GM19452 (cell line): ENCODE data around the gene TMEM239.

Experiments used
- ATAC-seq: cut with Tn5 transposase; IDR thresholded peaks from one replicate; pipeline ENCODE4 v1.9.1; 2021; ENCODE audit not compliant: unreplicated experiment

Gene TMEM239

GRCh38 chr20:2846698-2847097, 30.5 kb downstream of the TMEM239 start:
- no peak for ATAC-seq

DNA sequence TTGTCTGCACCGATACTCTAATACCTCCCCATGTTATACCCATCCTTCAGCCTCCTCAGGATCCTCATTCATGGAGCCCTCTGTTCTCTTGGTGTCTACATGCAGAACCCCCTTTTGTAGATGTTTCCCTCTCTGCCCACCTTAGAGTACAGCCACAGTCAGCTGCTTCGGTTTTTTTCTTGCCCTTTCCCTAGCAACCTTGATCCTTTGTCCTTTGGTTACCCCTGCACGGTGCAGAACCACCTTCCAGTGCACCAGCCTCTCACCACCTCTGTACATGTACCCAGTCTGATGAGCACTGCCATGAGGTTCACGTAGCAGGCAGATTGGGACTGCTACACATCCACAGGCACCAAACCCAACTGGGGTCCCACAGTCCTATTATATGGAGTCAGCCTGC, 31.6 kb downstream of the TMEM239 start:
- no peak for ATAC-seq

DNA sequence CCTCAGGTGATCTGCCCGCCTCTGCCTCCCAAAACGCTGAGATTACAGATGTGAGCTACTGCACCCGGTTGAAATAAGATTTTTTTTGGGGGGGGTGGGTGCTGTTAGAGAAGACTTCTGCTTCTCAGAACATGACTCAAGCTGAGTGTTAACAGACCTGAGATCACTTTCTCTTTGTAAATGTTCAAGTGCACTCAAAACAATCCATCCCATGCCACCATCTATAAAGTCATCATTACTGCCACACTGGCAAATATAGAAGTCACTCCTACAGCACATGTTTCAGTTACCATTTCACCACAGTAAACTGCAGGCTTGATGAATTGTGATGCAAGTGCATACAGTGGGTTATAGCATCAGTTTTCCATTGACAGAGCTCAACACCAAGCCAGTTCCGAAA, 33.4 kb downstream of the TMEM239 start:
- no peak for ATAC-seq

DNA sequence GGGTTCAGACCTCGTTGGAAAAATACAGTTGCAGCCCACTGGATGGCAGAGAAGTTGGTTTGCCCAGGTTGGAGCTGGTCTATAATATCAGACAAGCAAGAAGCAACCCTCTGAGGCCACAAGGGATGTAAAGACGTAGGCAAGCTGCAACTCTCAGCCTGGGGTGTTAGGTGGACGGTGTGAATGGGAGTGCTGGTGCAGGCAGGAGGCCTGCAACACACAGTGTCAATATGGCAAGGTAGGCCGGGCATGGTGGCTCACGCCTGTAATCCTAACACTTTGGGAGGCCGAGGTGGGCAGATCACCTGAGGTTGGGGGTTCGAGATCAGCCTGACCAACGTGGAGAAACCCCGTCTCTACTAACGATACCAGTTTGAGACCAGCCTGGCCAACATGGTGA, 34.9 kb downstream of the TMEM239 start:
- no peak for ATAC-seq

- no peak for ATAC-seq
Measured at GRCh38 chr20:2858591-2858990, 42.4 kb downstream of the TMEM239 start.

DNA sequence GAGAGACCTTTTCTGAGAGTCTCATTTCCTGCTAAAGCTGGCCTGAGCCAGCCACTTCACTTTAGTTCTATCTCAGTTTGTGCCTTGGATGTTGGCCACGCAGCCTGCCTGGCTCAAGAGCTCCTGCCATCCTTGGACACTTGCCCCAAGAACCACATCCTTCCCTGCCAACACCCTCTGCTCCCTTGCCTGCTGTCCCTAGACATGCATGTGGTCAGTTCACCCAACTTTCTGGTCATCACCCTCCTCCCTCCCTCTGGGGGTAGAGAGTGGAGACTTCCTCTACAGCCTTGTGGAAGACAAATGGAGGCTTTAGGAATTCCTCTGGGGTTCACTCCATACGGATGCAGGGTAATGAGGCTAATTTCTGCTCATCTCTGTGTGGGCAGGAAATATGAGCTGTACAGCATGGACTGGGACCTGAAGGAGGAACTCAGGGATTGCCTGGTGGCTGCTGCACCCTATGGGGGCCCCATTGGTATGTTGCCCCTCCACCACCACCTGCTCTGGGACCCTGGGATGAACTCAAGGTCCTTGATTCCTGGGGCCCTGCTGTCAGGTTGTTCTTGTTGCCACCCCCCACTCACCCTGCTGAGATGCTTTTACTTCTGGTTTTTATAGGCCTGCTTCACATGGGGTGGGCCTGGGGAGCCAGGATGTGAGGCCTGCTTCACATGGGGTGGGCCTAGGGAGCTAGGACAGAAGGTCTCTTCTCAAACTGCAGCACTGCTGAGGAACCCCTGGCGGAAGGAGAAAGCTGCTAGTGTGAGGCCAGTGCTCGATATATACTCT, 43.4 kb downstream of the TMEM239 start:
- ATAC-seq, result no peak

- ATAC-seq, result no peak
Measured at GRCh38 chr20:2864626-2865025, 48.5 kb downstream of the TMEM239 start.

GRCh38 chr20:2865101-2865500, 48.9 kb downstream of the TMEM239 start:
- ATAC-seq, result no peak

- no peak for ATAC-seq
Measured at GRCh38 chr20:2865630-2866029, 49.5 kb downstream of the TMEM239 start.

GRCh38 chr20:2866236-2866635, 50.1 kb downstream of the TMEM239 start:
- no peak for ATAC-seq

DNA sequence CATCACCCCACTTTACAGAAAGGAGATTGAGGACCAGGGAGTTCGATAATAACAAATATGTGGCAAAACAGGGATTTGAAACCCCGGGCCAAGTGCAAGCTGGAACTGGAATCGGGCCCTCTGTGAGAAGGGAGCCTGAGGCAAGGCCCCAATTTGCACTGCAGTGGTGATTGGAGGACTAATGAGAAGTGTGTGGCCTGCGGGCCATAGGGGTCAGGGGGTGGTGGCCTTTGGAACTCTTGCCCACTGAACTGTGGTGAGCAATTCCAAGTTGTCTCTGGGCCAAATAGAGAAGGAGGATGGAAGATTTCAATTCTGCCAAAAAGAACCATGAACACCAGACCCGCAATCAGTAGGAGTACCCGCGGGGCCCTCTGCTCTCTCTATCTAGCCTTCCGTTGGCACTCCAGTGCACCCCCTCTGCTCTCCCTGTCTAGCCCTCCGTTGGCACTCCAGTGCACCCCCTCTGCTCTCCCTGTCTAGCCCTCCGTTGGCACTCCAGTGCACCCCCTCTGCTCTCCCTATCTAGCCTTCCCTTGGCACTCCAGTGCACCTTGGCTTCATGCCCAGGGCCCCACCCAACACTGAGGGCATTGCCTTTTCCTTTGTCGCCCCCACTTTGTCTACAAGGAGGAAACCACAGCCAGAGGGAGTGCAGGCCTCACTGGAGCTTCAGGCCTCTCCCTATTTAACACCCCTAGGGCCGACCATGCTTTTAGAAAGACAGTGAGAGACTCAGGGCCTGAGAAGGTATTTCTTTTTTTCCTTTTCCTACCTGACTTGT, 51.1 kb downstream of the TMEM239 start:
- ATAC-seq, result no peak
